CD4-positive, alpha-beta T cell treated with Interleukin-17A for 1 hour (primary cell): Measurements from ENCODE around the gene SSBP3.
"Not testable (repeated sequence)": the region's sequence is repeated elsewhere in the genome, so short reads cannot be mapped to it uniquely, and the experiment has no call there.

Source experiments
- DNase-seq: peaks from one replicate; pipeline ENCODE4 v3.0.0-alpha.2; 2020

Gene SSBP3

GRCh38 chr1:54406339-54407153, at the start of gene SSBP3:
TSS of gene SSBP3 (minus strand) at chr1:54406394.
- DNase-seq, result peak; percentile 94

DNA sequence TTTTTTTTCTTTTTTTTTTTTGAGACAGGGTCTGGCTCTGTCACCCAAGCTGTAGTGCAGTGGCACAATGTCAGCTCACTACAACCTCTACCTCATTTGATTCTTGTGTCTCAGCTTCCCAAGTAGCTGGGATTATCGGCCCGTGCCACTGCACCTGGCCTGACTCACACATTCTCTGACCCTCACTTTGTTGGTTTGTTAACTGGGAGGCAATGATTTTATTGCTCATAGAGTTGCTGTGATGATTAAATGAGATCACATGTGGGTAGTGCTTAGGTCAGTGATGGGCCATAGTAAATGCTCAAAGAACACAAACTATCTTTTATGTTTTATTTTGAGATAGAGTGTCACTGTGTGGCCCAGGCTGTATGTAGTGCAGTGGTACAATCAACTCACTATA, 47.3 kb upstream of the SSBP3 start:
- DNase-seq, result no peak

DNA sequence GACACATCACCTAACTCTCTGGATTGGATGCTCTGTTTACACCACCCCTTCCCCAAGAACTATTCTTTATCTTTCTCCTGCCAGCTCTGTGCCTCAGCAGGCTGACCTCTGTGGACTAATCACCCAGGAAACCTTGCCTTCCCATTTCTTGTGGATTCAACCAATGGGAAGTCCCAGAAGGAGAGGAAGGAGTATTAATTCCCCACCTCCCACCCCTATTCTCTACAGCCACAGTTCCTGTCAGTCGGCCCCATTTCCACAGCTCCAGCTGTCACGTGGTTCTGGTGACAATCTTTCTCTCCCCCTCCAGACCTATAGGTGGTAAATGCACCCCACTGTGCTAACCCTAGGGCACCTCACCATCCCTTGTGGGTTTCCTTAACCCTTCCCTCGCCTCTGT, 46.8 kb upstream of the SSBP3 start:
- DNase-seq, result no peak

DNA sequence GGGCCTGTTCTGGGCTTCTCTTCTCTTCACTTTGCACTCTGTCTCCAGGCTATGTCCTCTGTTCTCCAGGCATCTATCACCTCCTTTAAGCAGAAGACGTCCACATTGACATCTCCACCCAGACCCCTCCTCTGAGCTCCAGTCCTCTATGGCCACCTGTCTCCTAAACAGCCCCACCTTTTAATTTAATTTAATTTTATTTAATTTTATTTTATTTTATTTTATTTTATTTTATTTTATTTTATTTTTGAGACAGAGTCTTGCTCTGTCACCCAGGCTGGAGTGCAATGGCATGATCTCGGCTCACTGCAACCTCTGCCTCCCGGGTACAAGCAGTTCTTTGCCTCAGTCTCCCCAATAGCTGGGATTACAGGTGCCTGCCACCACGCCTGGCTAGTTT, 43.2 kb upstream of the SSBP3 start:
- DNase-seq, result not testable (repeated sequence)

DNA sequence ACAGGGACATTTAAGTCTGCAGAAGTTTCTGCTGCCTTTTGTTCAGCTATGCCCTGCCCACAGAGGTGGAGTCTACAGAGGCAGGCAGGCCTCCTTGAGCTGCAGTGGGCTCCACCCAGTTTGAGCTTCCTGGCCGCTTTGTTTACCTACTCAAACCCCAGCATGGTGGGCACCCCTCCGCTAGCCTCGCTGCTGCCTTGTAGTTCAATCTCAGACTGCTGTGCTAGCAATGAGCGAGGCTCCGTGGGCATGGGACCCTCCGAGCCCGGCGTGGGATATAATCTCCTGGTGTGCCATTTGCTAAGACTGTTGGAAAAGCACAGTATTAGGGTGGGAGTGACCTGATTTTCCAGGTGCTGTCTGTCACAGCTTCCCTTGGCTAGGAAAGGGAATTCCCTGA, 42.6 kb upstream of the SSBP3 start:
- not testable (repeated sequence) for DNase-seq

DNA sequence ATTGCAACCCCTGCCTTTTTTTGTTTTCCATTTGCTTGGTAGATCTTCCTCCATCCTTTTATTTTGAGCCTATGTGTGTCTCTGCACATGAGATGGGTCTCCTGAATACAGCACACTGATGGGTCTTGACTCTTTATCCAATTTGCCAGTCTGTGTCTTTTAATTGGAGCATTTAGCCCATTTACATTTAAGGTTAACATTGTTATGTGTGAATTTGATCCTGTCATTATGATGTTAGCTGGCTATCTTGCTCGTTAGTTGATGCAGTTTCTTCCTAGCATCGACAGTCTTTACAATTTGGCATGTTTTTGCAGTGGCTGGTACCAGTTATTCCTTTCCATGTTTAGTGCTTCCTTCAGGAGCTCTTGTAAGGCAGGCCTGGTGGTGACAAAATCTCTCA, 40.9 kb upstream of the SSBP3 start:
- not testable (repeated sequence) for DNase-seq

DNA sequence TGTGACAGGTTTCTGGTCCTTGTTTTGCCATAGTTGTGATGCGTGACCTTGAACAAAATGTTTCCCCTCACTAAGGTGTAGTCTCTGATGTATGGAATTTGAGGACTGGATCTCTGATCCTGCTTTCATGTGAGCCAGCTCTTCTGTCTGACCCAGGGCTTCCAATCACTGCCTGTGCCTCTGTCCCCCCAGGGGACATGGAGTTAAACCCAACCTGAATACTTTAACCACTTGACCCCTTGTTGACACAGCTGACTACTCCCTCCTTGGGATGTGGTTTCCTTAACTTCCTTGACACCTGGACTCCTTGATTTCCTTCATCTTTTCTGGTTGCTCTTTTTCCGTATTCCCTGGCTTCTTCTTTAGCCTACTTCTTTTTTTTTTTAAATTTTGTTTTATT, 36.0 kb upstream of the SSBP3 start:
- DNase-seq, result no peak

GRCh38 chr1:54439550-54440223, 33.5 kb upstream of the SSBP3 start:
- DNase-seq, result no peak

DNA sequence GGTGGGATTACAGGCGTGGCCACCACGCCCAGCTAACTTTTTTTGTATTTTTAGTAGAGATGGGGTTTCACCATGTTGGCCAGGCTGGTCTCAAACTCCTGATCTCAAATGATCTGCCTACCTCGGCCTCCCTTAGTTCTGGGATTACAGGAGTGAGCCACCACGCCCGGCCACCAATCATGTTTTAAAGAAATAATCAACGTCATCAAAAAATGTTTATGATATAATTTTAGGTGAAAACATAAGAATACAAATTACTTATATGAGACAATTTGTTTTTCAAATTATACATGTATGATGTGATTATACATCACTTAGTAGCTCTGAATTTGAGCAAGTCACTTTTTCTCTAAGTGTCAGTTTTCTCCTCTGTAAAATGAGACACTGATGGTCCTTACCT, 31.6 kb upstream of the SSBP3 start:
- no peak for DNase-seq

DNA sequence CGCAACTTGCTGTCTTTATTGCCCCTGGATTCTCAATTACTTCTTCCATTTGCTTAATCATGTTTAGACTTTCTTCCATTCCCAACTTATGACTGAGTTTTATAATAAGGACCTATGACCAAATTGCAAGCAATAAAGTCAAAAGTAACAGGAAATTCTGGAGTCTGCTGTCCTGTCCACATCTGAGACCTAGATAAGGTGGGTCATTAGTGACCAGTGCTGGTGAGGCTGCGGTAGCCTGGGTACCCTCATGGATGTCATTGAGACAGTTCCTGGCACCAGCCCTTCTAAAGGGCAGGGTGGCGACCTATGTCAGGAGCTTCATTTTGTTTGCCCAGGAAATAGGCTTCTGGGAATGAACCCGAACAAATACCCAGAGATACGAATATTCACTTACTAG, 30.6 kb upstream of the SSBP3 start:
- DNase-seq, result no peak

DNA sequence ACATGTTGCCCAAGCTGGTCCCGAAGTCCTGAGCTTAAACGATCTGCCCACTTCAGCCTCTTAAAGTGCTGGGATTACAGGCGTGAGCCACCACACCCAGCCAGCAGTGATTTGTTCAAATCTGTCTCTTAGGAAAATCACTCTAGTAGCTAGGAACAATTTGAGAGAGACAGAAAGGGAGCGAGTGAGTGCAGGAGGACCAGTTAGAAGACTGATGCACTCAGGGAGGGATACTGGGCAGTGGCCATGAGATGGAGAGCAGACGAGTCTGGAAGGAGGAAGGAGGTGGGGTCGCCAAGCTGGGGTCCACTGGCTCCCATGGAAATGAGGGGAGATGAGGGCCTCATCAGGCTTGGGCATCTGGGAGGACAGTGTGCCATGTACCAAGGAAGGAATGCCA, 23.6 kb upstream of the SSBP3 start:
- DNase-seq, result no peak

DNA sequence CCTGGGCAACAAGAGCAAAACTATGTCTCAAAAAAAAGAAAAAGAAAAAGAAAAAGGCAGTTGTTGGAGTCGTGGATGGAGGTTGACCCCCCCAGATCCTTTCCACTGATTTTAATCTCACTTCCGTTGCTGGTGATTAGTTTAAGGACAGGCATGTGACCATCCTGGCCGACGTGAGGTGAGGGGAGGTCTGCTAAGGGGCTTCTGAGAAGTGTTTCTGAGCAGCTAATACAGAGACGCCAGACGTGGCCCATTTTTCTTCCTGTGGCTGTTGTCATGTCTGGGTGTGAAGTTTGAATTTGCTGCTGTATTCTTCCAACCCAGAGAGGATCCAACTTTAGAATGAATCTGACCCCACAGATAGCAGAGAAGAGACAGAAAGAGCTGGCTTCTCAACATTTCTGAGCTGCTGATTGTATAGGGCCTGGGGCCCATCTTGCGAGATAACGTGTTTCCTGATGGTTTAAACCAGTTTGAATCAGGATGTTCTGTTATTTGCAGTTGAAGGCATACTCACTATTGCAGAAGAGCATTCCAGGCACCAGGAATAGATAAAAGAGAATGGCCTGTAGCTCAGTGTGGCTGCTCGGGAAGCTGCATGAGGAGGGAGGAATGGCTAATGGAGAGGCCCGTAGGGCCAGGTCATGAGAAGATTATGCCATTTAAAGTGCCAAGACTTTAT, 22.8 kb upstream of the SSBP3 start:
- DNase-seq, result no peak

GRCh38 chr1:54425152-54425584, 19.0 kb upstream of the SSBP3 start:
- DNase-seq, result no peak

- no peak for DNase-seq
These were observed 18.2 kb upstream of the SSBP3 start for GRCh38 chr1:54424398-54424797.

DNA sequence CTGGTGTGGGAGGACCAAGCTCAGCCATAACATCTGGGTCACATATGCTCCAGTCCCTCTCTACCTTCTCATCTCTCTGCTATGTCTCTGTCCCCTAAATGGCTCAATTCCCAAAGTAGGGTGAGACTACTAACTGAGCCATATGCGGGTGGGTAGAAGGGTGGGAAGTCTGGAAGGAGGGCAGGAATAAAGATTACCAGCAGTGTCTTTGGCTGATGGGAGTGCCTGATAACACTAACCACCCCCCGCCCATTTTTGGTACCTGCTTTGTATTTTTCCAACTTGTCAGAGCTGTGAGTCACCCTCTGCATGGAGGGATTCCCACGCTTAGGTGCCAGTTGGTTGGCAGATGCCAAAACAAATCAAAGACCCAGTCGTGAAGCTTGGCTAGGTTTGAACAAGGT, 14.9 kb upstream of the SSBP3 start:
- DNase-seq, result no peak

- not testable (repeated sequence) for DNase-seq
These were observed 12.4 kb upstream of the SSBP3 start for GRCh38 chr1:54418598-54418997.

- no peak for DNase-seq
These were observed 10.9 kb upstream of the SSBP3 start for GRCh38 chr1:54417123-54417522.

DNA sequence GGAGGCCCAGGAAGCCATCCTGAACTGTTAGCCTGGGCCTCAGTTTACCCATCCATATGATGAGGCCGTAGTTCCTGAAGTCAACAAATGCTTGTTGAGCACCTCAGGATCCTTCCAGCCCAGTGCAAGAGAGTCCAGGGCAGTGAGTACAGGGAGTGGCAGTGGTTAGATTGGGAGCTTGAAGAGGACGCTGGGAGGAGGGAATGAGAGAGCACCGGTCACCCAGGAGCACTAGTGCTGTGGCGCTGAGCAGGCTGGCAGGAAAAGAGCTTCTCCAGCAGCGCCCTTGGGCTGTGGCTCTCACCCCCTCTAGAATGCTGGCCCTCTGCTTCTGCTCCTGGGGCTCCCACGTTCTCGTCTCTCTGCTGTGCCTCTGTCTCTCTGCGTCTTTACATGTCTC, 10.2 kb upstream of the SSBP3 start:
- no peak for DNase-seq

DNA sequence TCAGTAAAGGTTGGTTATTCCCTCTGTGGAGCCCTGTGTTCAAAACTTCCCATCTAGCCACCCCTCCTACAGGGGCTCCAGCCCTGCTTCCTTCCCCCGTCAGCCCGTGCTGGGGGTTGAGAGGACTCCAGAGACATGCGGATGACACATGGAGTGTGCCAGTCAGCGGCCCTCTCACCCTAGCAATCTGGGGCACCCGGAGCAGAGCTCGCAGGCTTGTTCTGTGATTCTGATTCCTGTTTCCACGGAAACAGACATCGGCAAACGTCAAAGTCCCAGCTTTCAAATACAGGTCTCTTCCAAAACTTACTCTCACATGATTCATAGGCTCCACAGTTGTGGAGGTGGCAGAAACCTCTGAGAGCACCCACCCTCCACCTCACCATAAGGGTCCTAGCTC, 9.8 kb upstream of the SSBP3 start:
- DNase-seq, result no peak

- no peak for DNase-seq
These were observed 9.3 kb upstream of the SSBP3 start for GRCh38 chr1:54415533-54415932.

DNA sequence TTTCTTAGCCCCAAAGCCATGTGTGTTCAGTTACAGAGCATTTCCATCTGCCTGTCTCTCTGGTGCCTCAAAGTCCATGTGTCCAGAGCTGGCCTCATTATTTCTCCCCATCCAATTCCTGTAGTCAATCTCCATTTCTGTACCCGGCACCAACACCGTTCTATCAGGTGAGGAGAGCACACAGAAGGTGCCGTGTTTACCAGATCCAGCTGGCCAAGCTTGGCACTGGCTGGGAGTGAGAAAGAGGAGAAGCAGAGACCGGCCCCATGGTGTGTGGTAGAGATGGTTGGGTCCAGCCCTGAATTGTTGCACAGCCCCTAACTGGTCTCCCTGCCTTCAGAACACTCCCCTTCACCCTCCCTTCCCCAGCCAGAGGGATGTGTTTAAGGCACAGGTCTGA, 7.5 kb upstream of the SSBP3 start:
- DNase-seq, result no peak

DNA sequence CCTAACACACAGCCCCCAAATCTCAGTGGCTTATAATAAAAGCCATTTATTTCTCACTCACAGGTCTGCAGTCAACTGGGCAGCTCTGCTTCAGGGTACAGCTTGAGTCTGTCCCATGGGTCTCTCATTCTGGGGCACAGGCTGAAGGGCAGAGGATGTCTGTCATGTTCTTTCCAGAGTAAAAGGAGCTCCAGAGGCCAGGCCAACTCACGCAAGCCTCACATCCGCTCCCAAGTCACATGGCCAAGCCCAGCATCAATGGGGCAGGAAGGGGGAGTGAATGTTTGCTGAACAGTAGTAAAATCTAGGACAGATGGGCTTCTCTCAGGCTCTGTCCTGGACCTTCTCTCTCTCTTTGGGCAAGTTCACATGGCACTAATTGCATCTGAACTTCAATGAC, 7.1 kb upstream of the SSBP3 start:
- DNase-seq, result no peak

GRCh38 chr1:54410359-54410758, 4.2 kb upstream of the SSBP3 start:
- DNase-seq, result no peak
